MM.1S (cell line): ENCODE results near the gene CHD6.

ENCODE experiments used
- DNase-seq: peaks from one replicate; pipeline ENCODE4 v3.0.0-alpha.2; 2015
- H2AFZ ChIP-seq: fragments of 300-600 bp; sonication (generic); 2 replicates; pipeline ENCODE4 v1.6.0; 2016; ENCODE audit warnings: antibody characterized with exemption, low read length
- H3F3A ChIP-seq: fragments of 300-600 bp; sonication (generic); 2 replicates; pipeline ENCODE4 v1.6.1; 2016; ENCODE audit warnings: mild to moderate bottlenecking, antibody characterized with exemption, low read length, moderate library complexity, mixed read lengths; ENCODE audit not compliant: insufficient read depth
- H3K27ac ChIP-seq: fragments of 300-600 bp; sonication (generic); 2 replicates; pipeline ENCODE4 v1.5.1; 2016; ENCODE audit warnings: mild to moderate bottlenecking, low read length
- H3K27me3 ChIP-seq: fragments of 300-600 bp; sonication (generic); replicated peaks from 2 replicates; pipeline ENCODE4 v1.6.0; 2016; ENCODE audit warnings: low read length; ENCODE audit not compliant: insufficient read depth
- H3K36me3 ChIP-seq: fragments of 300-600 bp; sonication (generic); replicated peaks from 2 replicates; pipeline ENCODE4 v1.6.1; 2016; ENCODE audit warnings: mild to moderate bottlenecking, low read length, mixed read lengths; ENCODE audit not compliant: insufficient read depth
- H3K4me1 ChIP-seq: fragments of 300-600 bp; sonication (generic); 2 replicates; pipeline ENCODE4 v1.6.1; 2016; ENCODE audit warnings: low read length, mixed read lengths
- H3K4me2 ChIP-seq: fragments of 300-600 bp; sonication (generic); 2 replicates; pipeline ENCODE4 v1.6.0; 2016; ENCODE audit warnings: low read depth, low read length
- H3K4me3 ChIP-seq: fragments of 300-600 bp; sonication (generic); 2 replicates; pipeline ENCODE4 v1.5.1; 2016; ENCODE audit warnings: low read length, mixed read lengths
- H3K79me2 ChIP-seq: fragments of 300-600 bp; sonication (generic); 2 replicates; pipeline ENCODE4 v1.6.1; 2016; ENCODE audit warnings: mixed run types, low read length, mixed read lengths
- H3K9ac ChIP-seq: fragments of 300-600 bp; sonication (generic); 2 replicates; pipeline ENCODE4 v1.6.1; 2016; ENCODE audit warnings: low read length, mixed read lengths
- H3K9me2 ChIP-seq: fragments of 300-600 bp; sonication (generic); replicated peaks from 2 replicates; pipeline ENCODE4 v1.6.1; 2016; ENCODE audit warnings: mild to moderate bottlenecking, low read length, mixed read lengths; ENCODE audit not compliant: insufficient read depth
- H3K9me3 ChIP-seq: fragments of 300-600 bp; sonication (generic); replicated peaks from 2 replicates; pipeline ENCODE4 v1.6.1; 2016; ENCODE audit warnings: mild to moderate bottlenecking, low read length, mixed read lengths; ENCODE audit not compliant: insufficient read depth
- H4K20me1 ChIP-seq: fragments of 300-600 bp; sonication (generic); 2 replicates; pipeline ENCODE4 v1.6.1; 2016; ENCODE audit warnings: mild to moderate bottlenecking, low read length, moderate library complexity, mixed read lengths; ENCODE audit not compliant: insufficient read depth
- CTCF ChIP-seq: fragments of 300-600 bp; sonication (generic); IDR thresholded peaks from 2 replicates; pipeline ENCODE4 v1.5.1; 2016; ENCODE audit warnings: antibody characterized with exemption, low read length, mixed read lengths
- EZH2 ChIP-seq: fragments of 300-600 bp; sonication (generic); optimal IDR thresholded peaks from 2 replicates; pipeline ENCODE3; 2017; ENCODE audit warnings: low read depth, mild to moderate bottlenecking, antibody characterized with exemption, low read length, mixed read lengths
- EZH2phosphoT487 ChIP-seq: fragments of 300-600 bp; sonication (generic); IDR thresholded peaks from 2 replicates; pipeline ENCODE4 v1.6.1; 2018; ENCODE audit warnings: antibody characterized with exemption, low read length

The CHD6 gene

DNA sequence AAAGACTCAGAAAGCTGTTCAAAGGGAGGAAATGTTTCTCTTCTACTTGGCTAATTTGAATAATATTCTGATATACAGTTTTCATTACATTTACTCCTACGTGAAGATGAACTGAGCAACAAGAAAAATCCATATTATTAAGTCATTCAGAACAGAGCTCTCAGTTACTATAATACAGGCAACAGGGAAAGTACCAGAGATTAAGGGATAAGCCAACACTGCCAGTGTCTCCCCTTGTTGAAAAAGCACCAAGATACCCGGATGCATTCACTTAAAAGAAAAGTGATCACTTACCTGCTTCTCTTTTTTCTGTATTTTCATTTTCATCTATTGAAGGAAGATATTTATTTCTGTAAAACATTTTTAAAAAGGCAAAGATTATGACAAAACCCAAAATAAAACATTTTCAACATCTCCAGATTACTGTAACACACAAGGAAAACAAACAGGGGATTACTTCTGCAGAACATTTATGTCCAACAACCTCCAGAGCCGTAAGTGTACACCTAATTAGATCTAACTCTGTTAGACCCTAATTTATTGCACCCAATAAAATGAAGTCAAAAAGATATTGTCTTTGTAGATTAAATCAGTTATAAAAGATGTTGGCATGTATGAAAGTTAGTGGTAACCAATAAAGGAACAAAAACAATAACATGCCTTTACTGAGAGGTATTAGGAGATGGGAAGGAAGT is 67.0 kb downstream of the CHD6 start:
- Histone ChIP-seq H3K4me3 (no peak overlapping the region), H3K4me1 (no peaks in the 10 kb centered on the region), H3F3A (no peaks in the 10 kb centered on the region), H3K27ac (no peak overlapping the region), H3K36me3 (no peaks in the 10 kb centered on the region), H3K9ac (no peak overlapping the region), H3K9me2 (no peaks in the 10 kb centered on the region), H3K27me3 (no peaks in the 10 kb centered on the region), H3K4me2 (no peak overlapping the region), H4K20me1 (no peaks in the 10 kb centered on the region), H3K9me3 (no peaks in the 10 kb centered on the region), H3K79me2 (0 out of 2 replicates have a peak, but pooled peaks cover 5% of the 10 kb centered on the region), H2AFZ (no peak overlapping the region)
- TF ChIP-seq EZH2phosphoT487, result no peak
- TF ChIP-seq CTCF, result no peak
- TF ChIP-seq EZH2, result no peak
- DNase-seq, result no peak

DNA sequence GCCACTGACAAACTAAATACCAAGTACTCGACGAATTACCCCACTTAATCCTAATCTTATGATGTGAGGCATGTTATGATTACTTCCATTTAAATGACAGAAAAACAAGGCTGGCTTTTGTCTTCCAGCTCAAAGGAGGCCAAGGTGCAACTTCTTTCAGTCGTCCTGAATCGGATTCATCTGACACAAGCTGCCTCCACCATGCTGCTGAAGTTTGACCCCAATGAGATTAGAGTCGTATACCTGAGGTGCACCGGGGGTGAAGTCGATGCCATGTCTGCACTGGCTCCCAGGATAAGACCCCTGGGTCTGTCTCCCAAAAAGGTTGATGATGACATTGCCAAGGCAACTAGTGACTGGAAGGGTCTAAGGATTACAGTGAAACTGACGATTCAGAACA is 71.0 kb downstream of the CHD6 start:
- Histone ChIP-seq H3K27ac (no peak overlapping the region), H3K79me2 (0 out of 2 replicates have a peak, but pooled peaks cover 5% of the 10 kb centered on the region)

GRCh38 chr20:41546535-41546934 is 71.6 kb downstream of the CHD6 start:
- Histone ChIP-seq H3K27me3 (no peaks in the 10 kb centered on the region), H3K9me3 (no peaks in the 10 kb centered on the region), H3K9ac (no peak overlapping the region), H2AFZ (no peak overlapping the region), H3K4me1 (no peaks in the 10 kb centered on the region), H3K4me2 (no peak overlapping the region), H3K27ac (no peak overlapping the region), H3K36me3 (no peaks in the 10 kb centered on the region), H3F3A (no peaks in the 10 kb centered on the region), H3K9me2 (no peaks in the 10 kb centered on the region), H3K79me2 (0 out of 2 replicates have a peak, but pooled peaks cover 5% of the 10 kb centered on the region), H4K20me1 (no peaks in the 10 kb centered on the region), H3K4me3 (no peak overlapping the region)
- DNase-seq, result no peak
- no peak for TF ChIP-seq EZH2
- TF ChIP-seq CTCF, result no peak
- TF ChIP-seq EZH2phosphoT487, result no peak

More for the DNA sequence above, 71.0 kb downstream of the CHD6 start:
- Histone ChIP-seq H4K20me1 (no peaks in the 10 kb centered on the region), H3K4me3 (no peak overlapping the region), H3K9me2 (no peaks in the 10 kb centered on the region), H3K36me3 (no peaks in the 10 kb centered on the region), H3K9ac (no peak overlapping the region), H3K4me2 (no peak overlapping the region), H2AFZ (no peak overlapping the region), H3K27me3 (no peaks in the 10 kb centered on the region), H3F3A (no peaks in the 10 kb centered on the region), H3K4me1 (no peaks in the 10 kb centered on the region), H3K9me3 (no peaks in the 10 kb centered on the region)
- no peak for DNase-seq
- TF ChIP-seq EZH2, result no peak
- TF ChIP-seq CTCF, result no peak
- no peak for TF ChIP-seq EZH2phosphoT487
